Endothelial cell (in vitro differentiated cells): ENCODE data around the gene CTDP1. TPM values are rescaled to one million over a fixed set of nuclear protein-coding genes. Genes with fewer than 3 reads are reported as not detected.

ENCODE experiments used
- DNase-seq: peaks from one replicate; pipeline ENCODE4 v3.0.0; 2021; ENCODE audit warnings: low spot score
- H3K27ac Mint-ChIP-seq: one replicate; pipeline ENCODE4 v1.8.0; 2021; ENCODE audit warnings: mixed read lengths, inconsistent platforms; ENCODE audit not compliant: unreplicated experiment
- H3K27me3 Mint-ChIP-seq: one replicate; pipeline ENCODE4 v1.8.0; 2021; ENCODE audit warnings: mild to moderate bottlenecking, moderate library complexity, mixed read lengths, inconsistent platforms; ENCODE audit not compliant: unreplicated experiment
- H3K36me3 Mint-ChIP-seq: one replicate; pipeline ENCODE4 v1.8.0; 2021; ENCODE audit warnings: mild to moderate bottlenecking, low read depth, mixed read lengths, inconsistent platforms; ENCODE audit not compliant: unreplicated experiment
- H3K4me1 Mint-ChIP-seq: one replicate; pipeline ENCODE4 v1.8.0; 2021; ENCODE audit warnings: mild to moderate bottlenecking, mixed read lengths, inconsistent platforms; ENCODE audit not compliant: unreplicated experiment
- H3K4me3 Mint-ChIP-seq: one replicate; pipeline ENCODE4 v1.8.0; 2021; ENCODE audit warnings: mild to moderate bottlenecking, mixed read lengths, inconsistent platforms; ENCODE audit not compliant: unreplicated experiment
- H3K9me3 Mint-ChIP-seq: one replicate; pipeline ENCODE4 v1.8.0; 2021; ENCODE audit warnings: mixed read lengths, inconsistent platforms; ENCODE audit not compliant: unreplicated experiment
- total RNA-seq: library from RNA; stranded (reverse); fragmentation: NEBNext Ultra II Directional; extraction: Animal tissue kit (Norgen Biotek cat#: 25700); gene quantifications from one replicate; pipeline ENCODE4 v1.2.1, GENCODE V29; 2021; ENCODE audit not compliant: unreplicated experiment
- TF ChIP-seq, protein P1 (sequence below): fragments of 200-600 bp; sonication (generic); IDR thresholded peaks from one replicate; pipeline ENCODE4 v1.5.0; 2021; ENCODE audit warnings: antibody characterized with exemption; ENCODE audit not compliant: unreplicated experiment

CTDP1 gene
- total RNA-seq, 1 donor from 2014 or later, result 34.2 TPM

DNA sequence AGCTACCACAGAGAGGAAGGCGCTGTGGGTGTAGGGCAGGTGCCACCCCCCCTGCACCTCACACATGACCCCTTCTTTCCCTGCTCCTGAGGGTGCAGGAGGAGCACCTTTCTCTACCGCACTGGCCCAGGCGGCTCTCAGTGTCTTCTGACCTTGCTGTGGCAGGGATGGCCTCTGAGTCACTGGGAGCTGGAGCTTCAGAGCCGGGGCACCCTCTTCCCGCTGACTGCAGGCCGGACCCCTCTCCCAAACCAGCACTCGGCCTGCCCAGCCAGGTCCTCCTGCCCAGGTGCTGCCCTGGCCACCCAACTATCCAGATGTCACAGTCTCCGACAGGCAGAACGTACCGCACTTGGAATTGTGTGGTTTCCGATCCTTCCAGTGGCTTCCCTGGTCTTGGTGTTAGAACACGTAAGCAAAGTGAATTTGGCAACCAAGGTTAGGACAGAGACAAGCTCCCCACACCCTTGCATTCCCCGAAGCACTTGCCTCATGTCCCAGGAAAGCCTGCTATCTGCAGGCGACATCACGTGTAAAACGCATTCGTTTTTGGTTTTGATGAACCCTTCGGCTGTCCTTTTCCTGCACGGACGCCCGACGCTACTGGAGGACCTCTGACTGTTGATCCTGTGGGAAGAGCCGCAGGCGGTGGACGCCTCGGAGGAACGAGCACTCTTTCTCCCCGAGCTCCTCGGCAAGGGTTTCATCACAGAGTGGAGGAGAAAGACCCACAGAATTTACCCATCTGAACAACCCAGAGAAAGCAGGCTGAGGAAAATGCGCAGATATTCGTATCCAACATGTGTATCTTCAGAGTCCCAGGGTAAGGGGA lies 93.5 kb downstream of the CTDP1 start:
- no peak for DNase-seq
- H3K9me3 Mint-ChIP-seq, result no peaks in the 10 kb centered on the region
- H3K4me1 Mint-ChIP-seq, result no peaks in the 10 kb centered on the region
- no peak overlapping the region for H3K4me3 Mint-ChIP-seq
- peaks cover 4% of the 10 kb centered on the region for H3K36me3 Mint-ChIP-seq
- peaks cover 15% of the 10 kb centered on the region for H3K27me3 Mint-ChIP-seq
- TF ChIP-seq, protein P1, sequence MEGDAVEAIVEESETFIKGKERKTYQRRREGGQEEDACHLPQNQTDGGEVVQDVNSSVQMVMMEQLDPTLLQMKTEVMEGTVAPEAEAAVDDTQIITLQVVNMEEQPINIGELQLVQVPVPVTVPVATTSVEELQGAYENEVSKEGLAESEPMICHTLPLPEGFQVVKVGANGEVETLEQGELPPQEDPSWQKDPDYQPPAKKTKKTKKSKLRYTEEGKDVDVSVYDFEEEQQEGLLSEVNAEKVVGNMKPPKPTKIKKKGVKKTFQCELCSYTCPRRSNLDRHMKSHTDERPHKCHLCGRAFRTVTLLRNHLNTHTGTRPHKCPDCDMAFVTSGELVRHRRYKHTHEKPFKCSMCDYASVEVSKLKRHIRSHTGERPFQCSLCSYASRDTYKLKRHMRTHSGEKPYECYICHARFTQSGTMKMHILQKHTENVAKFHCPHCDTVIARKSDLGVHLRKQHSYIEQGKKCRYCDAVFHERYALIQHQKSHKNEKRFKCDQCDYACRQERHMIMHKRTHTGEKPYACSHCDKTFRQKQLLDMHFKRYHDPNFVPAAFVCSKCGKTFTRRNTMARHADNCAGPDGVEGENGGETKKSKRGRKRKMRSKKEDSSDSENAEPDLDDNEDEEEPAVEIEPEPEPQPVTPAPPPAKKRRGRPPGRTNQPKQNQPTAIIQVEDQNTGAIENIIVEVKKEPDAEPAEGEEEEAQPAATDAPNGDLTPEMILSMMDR, result no peak
- no peak overlapping the region for H3K27ac Mint-ChIP-seq

- H3K36me3 Mint-ChIP-seq, result peaks cover 4% of the 10 kb centered on the region
- TF ChIP-seq, protein P1, result no peak
- H3K27me3 Mint-ChIP-seq, result peaks cover 15% of the 10 kb centered on the region
- no peak overlapping the region for H3K27ac Mint-ChIP-seq
- H3K9me3 Mint-ChIP-seq, result no peaks in the 10 kb centered on the region
- no peaks in the 10 kb centered on the region for H3K4me1 Mint-ChIP-seq
- DNase-seq, result no peak
- H3K4me3 Mint-ChIP-seq, result no peak overlapping the region
Observed at GRCh38 chr18:79774111-79774510, 94.5 kb downstream of the CTDP1 start.

DNA sequence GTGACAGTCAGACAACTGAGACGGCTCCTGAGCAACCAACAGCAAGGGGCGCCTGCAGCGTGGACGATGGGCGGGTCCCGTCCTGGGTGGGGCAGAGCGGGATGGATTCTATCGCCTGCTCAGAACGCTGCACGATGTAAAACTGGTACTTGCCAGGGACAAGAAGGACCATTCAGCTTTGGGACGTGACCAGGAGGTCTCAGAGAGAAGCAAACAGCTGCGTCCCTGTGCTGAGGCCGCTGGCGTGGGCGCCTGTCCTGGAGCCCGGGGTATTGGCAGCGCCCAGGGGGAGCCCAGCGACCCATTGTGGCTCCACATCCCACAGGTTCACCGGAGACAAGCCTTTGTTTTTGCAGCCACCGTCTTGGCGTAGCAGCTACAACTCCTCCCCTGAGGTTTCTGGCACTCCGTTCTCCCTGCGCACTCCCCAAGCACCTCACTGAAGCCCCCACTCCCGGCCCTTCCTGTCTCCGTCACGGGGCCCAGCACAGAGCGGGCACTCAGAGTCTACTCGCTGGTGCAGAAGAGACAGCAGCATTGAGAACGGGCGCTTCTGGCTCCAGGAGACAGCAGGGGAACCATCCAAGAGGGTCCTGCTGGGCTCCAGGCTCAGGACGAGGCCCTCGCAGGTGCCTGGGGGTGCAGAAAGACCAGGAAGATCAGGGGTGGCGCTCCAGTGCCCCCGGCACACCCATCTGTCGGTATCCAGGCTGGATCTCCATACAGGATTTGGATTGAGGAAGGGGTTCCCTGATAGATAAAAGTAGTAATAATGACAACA lies 96.0 kb downstream of the CTDP1 start:
- Mint-ChIP-seq H3K4me3 (no peak overlapping the region), H3K4me1 (no peaks in the 10 kb centered on the region), H3K36me3 (peaks cover 4% of the 10 kb centered on the region), H3K27me3 (peaks cover 15% of the 10 kb centered on the region), H3K27ac (no peak overlapping the region), H3K9me3 (no peaks in the 10 kb centered on the region)
- DNase-seq, result no peak
- TF ChIP-seq, protein P1, result no peak

GRCh38 chr18:79776674-79777073 lies 97.1 kb downstream of the CTDP1 start:
- peaks cover 15% of the 10 kb centered on the region for H3K27me3 Mint-ChIP-seq
- peaks cover 4% of the 10 kb centered on the region for H3K36me3 Mint-ChIP-seq
- no peak for DNase-seq
- TF ChIP-seq, protein P1, result no peak
- no peaks in the 10 kb centered on the region for H3K4me1 Mint-ChIP-seq
- no peaks in the 10 kb centered on the region for H3K9me3 Mint-ChIP-seq
- H3K4me3 Mint-ChIP-seq, result no peak overlapping the region
- H3K27ac Mint-ChIP-seq, result no peak overlapping the region
